Heart left ventricle (tissue), 16 donors: ENCODE results near the gene HIPK2. TPM values are rescaled to one million over a fixed set of nuclear protein-coding genes. Genes with fewer than 3 reads are reported as not detected.
A peak's percentile ranks its signal among the peaks of the same experiment; 100 is the strongest.

Source experiments
- ATAC-seq, 4 donors: fragments of 200-7000 bp; cut with Tn5 transposase; one replicate each; pipeline ENCODE4 v1.9.1; 2020 to 2022; ENCODE audit warnings: moderate library complexity in 4 of 4, mild to moderate bottlenecking in 3 of 4, moderate number of reproducible peaks in 1 of 4
- DNase-seq, 5 donors: peaks; one replicate each; pipeline ENCODE4 v3.0.0-alpha.2; 2020
- H3K27ac ChIP-seq, 12 donors: fragments of 200-600 bp; sonication (generic) in 4 of 12; one replicate each; pipeline versions ENCODE4 v1.5.0 to v1.8.0; 2016 to 2022; ENCODE audit warnings: mild to moderate bottlenecking in 2 of 12
- H3K27me3 ChIP-seq, 9 donors: fragments of 200-600 bp; sonication (generic) in 2 of 9; one replicate each; pipeline versions ENCODE4 v1.5.1 to v1.8.0; 2016 to 2022; ENCODE audit warnings: mild to moderate bottlenecking in 3 of 9
- H3K36me3 ChIP-seq, 9 donors: fragments of 200-600 bp; sonication (generic) in 2 of 9; one replicate each; pipeline versions ENCODE4 v1.5.0 to v1.8.0; 2018 to 2022; ENCODE audit warnings: mild to moderate bottlenecking in 2 of 9
- H3K4me1 ChIP-seq, 12 donors: fragments of 200-600 bp; sonication (generic) in 4 of 12; one replicate each; pipeline versions ENCODE4 v1.5.0 to v1.8.0; 2016 to 2022; ENCODE audit warnings: mild to moderate bottlenecking in 3 of 12
- H3K4me3 ChIP-seq, 12 donors: fragments of 200-600 bp; sonication (generic) in 4 of 12; one replicate each; pipeline versions ENCODE4 v1.5.0 to v1.8.0; 2017 to 2022; ENCODE audit warnings: mild to moderate bottlenecking in 9 of 12, moderate library complexity in 4 of 12
- H3K9me3 ChIP-seq, 12 donors: fragments of 200-600 bp; sonication (generic) in 4 of 12; one replicate each; pipeline versions ENCODE4 v1.5.0 to v1.8.0; 2016 to 2022; ENCODE audit warnings: mild to moderate bottlenecking in 1 of 12
- CTCF ChIP-seq, 12 donors: fragments of 200-600 bp; sonication (generic) in 4 of 12; IDR thresholded peaks; one replicate each; pipeline versions ENCODE4 v1.5.0 to v1.8.0; 2018 to 2022; ENCODE audit warnings: antibody characterized with exemption in 12 of 12, mild to moderate bottlenecking in 5 of 12
- POLR2A ChIP-seq, 2 donors: fragments of 450-650 bp; IDR thresholded peaks; one replicate each; pipeline ENCODE4 v1.6.1; 2017; ENCODE audit warnings: antibody characterized with exemption in 2 of 2, mild to moderate bottlenecking in 2 of 2, moderate library complexity in 2 of 2
- WGBS, 4 donors: extraction: QIAGEN DNeasy Blood & Tissue Kit in 2 of 4; methylation state at CpG; one replicate each; pipeline versions ENCODE4 v1.1.5 to v1.1.7; 2013 to 2018; 5-methylcytosine and 5-hydroxymethylcytosine counted together
- intact Hi-C, 10 donors: fragments of 100-400 bp; cut with DNase I; formaldehyde crosslinking; loops; one replicate each; pipeline versions ENCODE4 v1.11.1 to v1.14.2; 2022
- polyA plus RNA-seq, 2 donors: library from polyadenylated mRNA; stranded (reverse); fragments of 200-250 nt; gene quantifications; one replicate each; pipeline ENCODE4 v1.2.3, GENCODE V29; 2013
- total RNA-seq, 9 donors: library from RNA; depleted of rRNA in 2 of 9; stranded (reverse); fragments of >200 nt in 2 of 9; fragmentation: NEBNext Ultra II Directional in 3 of 9; extraction: Animal tissue kit (Norgen Biotek cat#: 25700) in 3 of 9; gene quantifications; one replicate each; pipeline versions ENCODE4 v1.1.0 to v1.2.4, GENCODE V29; 2016 to 2023
- donor health status: ischemic (EF 13 %, LVEDD 7.1; RV severe dilation, severe dysfunction).
- donor health status: healthy with polysubstance abuse.
- donor health status: DM: no; HTN: yes; CAD: no.
- donor health status: DM: no; HTN: no; CAD: no.
- donor health status: ischemic (EF 25% LVEDD 6.9; RV normal size, moderate dysfunction).
- donor health status: ischemic (EF 25% LVEDD 5.7; RV mildly dilated, moderate dysfunction).
- donor health status: healthy.
- donor health status: DM: yes; HTN: yes; CAD: no.
- donor health status: ischemic (EF 35%, LVEDD 5.7; RV mildly dilated, moderate dysfunction).
- donor health status: nonischemic (EF 11% LVEDD 7.7; RV severe dilation, severe dysfunction).
- donor health status: DM: yes; HTN: yes; CAD: no.
- donor health status: PGD.
- donor health status: ischemic (EF 29% LVEDD 5.4; RV normal size, mild dysfunction).
- donor health status: nonischemic (EF 23%, LVEDD 6.1; RV moderate dilation, normal function).

The HIPK2 gene
- total and polyA plus RNA-seq, 11 donors, result 43.2 to 244 (median 143) TPM

GRCh38 chr7:139743267-139743966 lies 34.4 kb downstream of the HIPK2 start:
- no peaks in the 10 kb centered on the region for H3K27me3 ChIP-seq
- TF ChIP-seq CTCF (IDR thresholded peaks at IDR 0.05) (no peak), POLR2A (IDR thresholded peaks at IDR 0.05) (no peak)
- peaks cover 0 to 11% (median 0%) of the 10 kb centered on the region in 9 donors for H3K36me3 ChIP-seq
- ATAC-seq (peak in 3 of 4 donors; percentile 4 to 18 (median 6)), DNase-seq (no peak)
- WGBS, 4 donors, result 49 to 64% (median 59%) methylated on average over 2 of the region's 2 CpGs
- intact Hi-C loops, result loop anchor here in 1 of 10 donors (5.0 kb wide), 1 partner anchor 34 kb away; the partner anchor contains the start of gene HIPK2
- H3K4me3 ChIP-seq, result no peak overlapping the region
- peak overlapping the region in 11 of 12 donors; percentile 13 to 97 (median 67) for H3K27ac ChIP-seq
- H3K9me3 ChIP-seq, result no peaks in the 10 kb centered on the region
- peaks cover 23 to 100% (median 93%) of the 10 kb centered on the region in 12 donors for H3K4me1 ChIP-seq

- Histone ChIP-seq H3K4me1 (peaks cover 26 to 100% (median 95%) of the 10 kb centered on the region in 12 donors), H3K9me3 (no peaks in the 10 kb centered on the region), H3K27me3 (no peaks in the 10 kb centered on the region), H3K4me3 (no peak overlapping the region), H3K36me3 (peaks cover 0 to 11% (median 0%) of the 10 kb centered on the region in 9 donors), H3K27ac (peak overlapping the region in 8 of 12 donors; percentile 19 to 97 (median 92))
- no peak for ATAC-seq
- WGBS, 4 donors, result 48 to 64% (median 58%) methylated on average over 6 of the region's 6 CpGs
- intact Hi-C loops, result loop anchor here in 1 of 10 donors (5.0 kb wide), 1 partner anchor 35 kb away; the partner anchor contains the start of gene HIPK2
- no peak for TF ChIP-seq POLR2A (IDR thresholded peaks at IDR 0.05)
- no peak for TF ChIP-seq CTCF (IDR thresholded peaks at IDR 0.05)
- DNase-seq, result no peak
These were observed 35.9 kb downstream of the HIPK2 start for GRCh38 chr7:139741789-139742344.

GRCh38 chr7:139741239-139741638 lies 36.6 kb downstream of the HIPK2 start:
- intact Hi-C loops, result loop anchor here in 1 of 10 donors (5.0 kb wide), 1 partner anchor 36 kb away; the partner anchor contains the start of gene HIPK2
- Histone ChIP-seq H3K27ac (peak overlapping the region in 11 of 12 donors; percentile 52 to 97 (median 88)), H3K27me3 (no peaks in the 10 kb centered on the region), H3K9me3 (no peaks in the 10 kb centered on the region), H3K36me3 (peaks cover 0 to 11% (median 0%) of the 10 kb centered on the region in 9 donors), H3K4me3 (no peak overlapping the region), H3K4me1 (peaks cover 21 to 100% (median 94%) of the 10 kb centered on the region in 12 donors)
- no peak for DNase-seq
- ATAC-seq, result no peak
- TF ChIP-seq POLR2A (IDR thresholded peaks at IDR 0.05) (no peak), CTCF (IDR thresholded peaks at IDR 0.05) (no peak)
- WGBS, 4 donors, result 81 to 85% (median 83%) methylated on average over 7 of the region's 7 CpGs
